ENCODE data around the gene CH25H. TPM values are rescaled to one million over a fixed set of nuclear protein-coding genes. Genes with fewer than 3 reads are reported as not detected.
"Not testable (repeated sequence)": the region's sequence is repeated elsewhere in the genome, so short reads cannot be mapped to it uniquely, and the experiment has no call there.

Gene CH25H
- total RNA-seq, 1 donor from 2014 or later, result not detected

GRCh38 chr10:89182894-89183293 is 24.2 kb downstream of the CH25H start:
- Mint-ChIP-seq H3K36me3 (ENCODE audit: unreplicated experiment) (no peaks in the 10 kb centered on the region), H3K27ac (ENCODE audit: unreplicated experiment) (no peak overlapping the region), H3K9me3 (ENCODE audit: unreplicated experiment) (peaks cover 5% of the 10 kb centered on the region), H3K27me3 (ENCODE audit: unreplicated experiment) (peaks cover 45% of the 10 kb centered on the region), H3K4me3 (ENCODE audit: unreplicated experiment) (no peak overlapping the region), H3K4me1 (ENCODE audit: unreplicated experiment) (no peaks in the 10 kb centered on the region)
- no peak for DNase-seq (ENCODE audit: extremely low spot score, unreplicated experiment)
- no peak for TF ChIP-seq CTCF (IDR thresholded peaks at IDR 0.05)

DNA sequence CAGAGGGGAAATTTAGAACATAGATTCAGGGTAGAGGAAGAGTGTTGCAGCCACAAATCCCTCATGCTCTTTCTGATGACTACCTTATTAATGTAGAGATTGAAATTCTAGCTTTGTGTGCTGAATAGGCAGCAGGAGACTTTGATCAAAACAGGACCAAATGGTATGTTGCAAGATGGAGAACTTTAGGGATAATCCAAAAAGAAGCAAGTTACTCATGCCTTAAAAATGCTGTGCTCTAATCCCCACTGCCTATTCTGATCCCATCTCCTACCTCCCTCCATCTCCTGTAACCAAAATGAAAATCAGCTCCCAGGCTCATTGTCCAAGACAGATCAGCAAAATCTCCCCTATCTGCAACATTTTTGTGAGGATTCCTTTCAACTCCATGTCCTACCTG is 31.3 kb downstream of the CH25H start:
- peaks cover 32% of the 10 kb centered on the region for H3K27me3 Mint-ChIP-seq (ENCODE audit: unreplicated experiment)
- no peak overlapping the region for H3K27ac Mint-ChIP-seq (ENCODE audit: unreplicated experiment)
- no peak for DNase-seq (ENCODE audit: extremely low spot score, unreplicated experiment)
- H3K9me3 Mint-ChIP-seq (ENCODE audit: unreplicated experiment), result peaks cover 5% of the 10 kb centered on the region
- H3K4me1 Mint-ChIP-seq (ENCODE audit: unreplicated experiment), result peaks cover 7% of the 10 kb centered on the region
- no peaks in the 10 kb centered on the region for H3K36me3 Mint-ChIP-seq (ENCODE audit: unreplicated experiment)
- H3K4me3 Mint-ChIP-seq (ENCODE audit: unreplicated experiment), result no peak overlapping the region
- no peak for TF ChIP-seq CTCF (IDR thresholded peaks at IDR 0.05)

- Mint-ChIP-seq H3K4me3 (ENCODE audit: unreplicated experiment) (no peak overlapping the region), H3K36me3 (ENCODE audit: unreplicated experiment) (no peaks in the 10 kb centered on the region), H3K4me1 (ENCODE audit: unreplicated experiment) (peaks cover 7% of the 10 kb centered on the region), H3K9me3 (ENCODE audit: unreplicated experiment) (no peaks in the 10 kb centered on the region), H3K27ac (ENCODE audit: unreplicated experiment) (no peak overlapping the region), H3K27me3 (ENCODE audit: unreplicated experiment) (peaks cover 44% of the 10 kb centered on the region)
- TF ChIP-seq CTCF (IDR thresholded peaks at IDR 0.05), result no peak
- no peak for DNase-seq (ENCODE audit: extremely low spot score, unreplicated experiment)
Observed at GRCh38 chr10:89173075-89173474, 34.0 kb downstream of the CH25H start.

DNA sequence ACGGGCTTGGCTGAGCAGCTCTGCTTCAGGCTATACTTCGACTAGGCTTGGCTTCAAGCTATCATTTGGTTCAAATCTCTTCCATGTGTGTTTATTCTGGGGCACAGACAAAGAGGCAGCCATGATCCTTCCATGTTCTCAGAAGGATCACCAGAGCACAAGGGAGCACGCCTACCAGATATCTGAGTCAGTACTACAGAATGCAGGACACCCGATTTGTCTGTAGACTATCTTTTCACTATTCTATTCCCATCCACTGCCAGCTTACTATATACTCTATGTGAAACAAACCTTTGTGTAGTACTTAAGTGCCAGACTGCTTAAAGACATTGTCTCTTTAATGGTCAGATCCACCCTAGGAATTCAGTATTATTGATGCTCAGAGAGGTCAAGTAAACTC is 35.1 kb downstream of the CH25H start:
- Mint-ChIP-seq H3K4me1 (ENCODE audit: unreplicated experiment) (peaks cover 7% of the 10 kb centered on the region), H3K36me3 (ENCODE audit: unreplicated experiment) (no peaks in the 10 kb centered on the region), H3K9me3 (ENCODE audit: unreplicated experiment) (no peaks in the 10 kb centered on the region), H3K4me3 (ENCODE audit: unreplicated experiment) (no peak overlapping the region), H3K27me3 (ENCODE audit: unreplicated experiment) (peaks cover 44% of the 10 kb centered on the region), H3K27ac (ENCODE audit: unreplicated experiment) (no peak overlapping the region)
- no peak for DNase-seq (ENCODE audit: extremely low spot score, unreplicated experiment)
- TF ChIP-seq CTCF (IDR thresholded peaks at IDR 0.05), result no peak

DNA sequence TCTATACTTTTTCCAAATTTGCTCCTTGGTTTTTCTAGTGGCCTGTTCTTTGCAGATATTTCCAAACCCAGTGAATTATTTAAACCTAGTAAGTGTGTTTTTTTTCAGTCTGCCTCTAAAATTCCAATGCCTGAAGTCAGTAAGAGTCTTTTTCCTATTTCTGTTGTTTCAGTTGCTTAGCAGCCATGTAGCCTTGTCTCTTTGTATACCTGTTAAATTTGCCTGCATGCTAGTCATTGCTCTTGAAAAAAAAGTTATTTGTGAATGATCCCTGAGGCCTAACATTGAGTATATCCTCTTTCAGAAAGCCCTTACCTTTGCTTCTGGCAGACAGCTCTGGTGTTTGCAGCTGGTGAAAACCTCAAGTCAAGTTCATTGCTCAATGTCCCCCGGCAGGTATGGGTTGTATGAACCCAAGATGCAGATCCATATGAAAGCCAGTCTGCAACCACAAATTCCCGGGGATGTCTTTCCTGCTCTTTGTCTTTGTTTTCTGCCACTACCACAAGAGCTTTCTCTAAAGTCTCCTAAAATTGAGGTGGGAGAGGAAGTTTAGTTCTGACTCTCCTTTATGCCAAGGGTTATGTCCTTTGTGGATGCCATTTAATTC is 35.7 kb downstream of the CH25H start:
- H3K4me3 Mint-ChIP-seq (ENCODE audit: unreplicated experiment), result no peak overlapping the region
- peaks cover 48% of the 10 kb centered on the region for H3K27me3 Mint-ChIP-seq (ENCODE audit: unreplicated experiment)
- H3K27ac Mint-ChIP-seq (ENCODE audit: unreplicated experiment), result no peak overlapping the region
- peaks cover 7% of the 10 kb centered on the region for H3K4me1 Mint-ChIP-seq (ENCODE audit: unreplicated experiment)
- DNase-seq (ENCODE audit: extremely low spot score, unreplicated experiment), result no peak
- H3K36me3 Mint-ChIP-seq (ENCODE audit: unreplicated experiment), result no peaks in the 10 kb centered on the region
- no peaks in the 10 kb centered on the region for H3K9me3 Mint-ChIP-seq (ENCODE audit: unreplicated experiment)
- TF ChIP-seq CTCF (IDR thresholded peaks at IDR 0.05), result no peak

GRCh38 chr10:89168354-89168900 is 38.7 kb downstream of the CH25H start:
- H3K27ac Mint-ChIP-seq (ENCODE audit: unreplicated experiment); H3K4me1 Mint-ChIP-seq (ENCODE audit: unreplicated experiment); H3K9me3 Mint-ChIP-seq (ENCODE audit: unreplicated experiment); H3K36me3 Mint-ChIP-seq (ENCODE audit: unreplicated experiment); H3K4me3 Mint-ChIP-seq (ENCODE audit: unreplicated experiment); DNase-seq (ENCODE audit: extremely low spot score, unreplicated experiment): not testable (repeated sequence)
- peaks cover 61% of the 10 kb centered on the region for H3K27me3 Mint-ChIP-seq (ENCODE audit: unreplicated experiment)
